GM23248 (cell line): ENCODE data around the gene TP63. TPM values are rescaled to one million over a fixed set of nuclear protein-coding genes. Genes with fewer than 3 reads are reported as not detected.

Source experiments
- DNase-seq: peaks from one replicate; pipeline ENCODE4 v3.0.0-alpha.2; 2015
- H2AFZ ChIP-seq: fragments of 200-600 bp; sonication (generic); 2 replicates; pipeline ENCODE4 v1.6.1; 2016; ENCODE audit warnings: antibody characterized with exemption
- H3F3A ChIP-seq: fragments of 200-600 bp; sonication (generic); 2 replicates; pipeline ENCODE4 v1.6.1; 2016; ENCODE audit warnings: mild to moderate bottlenecking, antibody characterized with exemption, mixed run types; ENCODE audit not compliant: insufficient read depth
- H3K27ac ChIP-seq: fragments of 200-600 bp; sonication (generic); 2 replicates; pipeline ENCODE4 v1.5.1; 2016; ENCODE audit warnings: mild to moderate bottlenecking
- H3K27me3 ChIP-seq: fragments of 200-600 bp; sonication (generic); replicated peaks from 2 replicates; pipeline ENCODE4 v1.6.1; 2016; ENCODE audit warnings: mild to moderate bottlenecking; ENCODE audit not compliant: insufficient read depth
- H3K36me3 ChIP-seq: fragments of 200-600 bp; sonication (generic); 2 replicates; pipeline ENCODE4 v1.6.1; 2016; ENCODE audit warnings: low read depth, mild to moderate bottlenecking
- H3K4me1 ChIP-seq: fragments of 200-600 bp; sonication (generic); 2 replicates; pipeline ENCODE4 v1.6.1; 2016; ENCODE audit warnings: mild to moderate bottlenecking; ENCODE audit not compliant: insufficient read depth
- H3K4me2 ChIP-seq: fragments of 200-600 bp; sonication (generic); one replicate; pipeline ENCODE4 v1.6.1; 2016; ENCODE audit warnings: mild to moderate bottlenecking; ENCODE audit not compliant: unreplicated experiment
- H3K4me3 ChIP-seq: fragments of 200-600 bp; sonication (generic); 2 replicates; pipeline ENCODE4 v1.5.1; 2016; ENCODE audit warnings: mild to moderate bottlenecking
- H3K79me2 ChIP-seq: fragments of 200-600 bp; sonication (generic); 2 replicates; pipeline ENCODE4 v1.6.1; 2016; ENCODE audit warnings: mild to moderate bottlenecking; ENCODE audit not compliant: insufficient read depth
- H3K9ac ChIP-seq: fragments of 200-600 bp; sonication (generic); 2 replicates; pipeline ENCODE4 v1.6.1; 2016; ENCODE audit warnings: mild to moderate bottlenecking
- H3K9me2 ChIP-seq: fragments of 200-600 bp; sonication (generic); 2 replicates; pipeline ENCODE4 v1.6.1; 2016; ENCODE audit warnings: mixed run types, mild to moderate bottlenecking, moderate library complexity; ENCODE audit not compliant: insufficient read depth
- H3K9me3 ChIP-seq: fragments of 200-600 bp; sonication (generic); one replicate; pipeline ENCODE4 v1.6.1; 2017; ENCODE audit warnings: low read depth
- H4K20me1 ChIP-seq: fragments of 200-600 bp; sonication (generic); 2 replicates; pipeline ENCODE4 v1.6.0; 2016; ENCODE audit not compliant: insufficient read depth
- EZH2 ChIP-seq: fragments of 200-600 bp; sonication (generic); IDR thresholded peaks from 2 replicates; pipeline ENCODE4 v1.6.1; 2018; ENCODE audit warnings: antibody characterized with exemption, mild to moderate bottlenecking; ENCODE audit not compliant: insufficient read depth, poor library complexity, severe bottlenecking
- EZH2phosphoT487 ChIP-seq: fragments of 200-600 bp; sonication (generic); IDR thresholded peaks from 2 replicates; pipeline ENCODE4 v1.6.1; 2018; ENCODE audit warnings: antibody characterized with exemption, moderate library complexity, mild to moderate bottlenecking, low read depth; ENCODE audit not compliant: insufficient read depth
- whole genome bisulfite sequencing, 2 experiments: methylation state at CpG; one replicate each; pipeline ENCODE4 v1.1.6; 2015 to 2017; ENCODE audit warnings: low lambda C conversion rate in 2 of 2, low coverage in 1 of 2; ENCODE audit errors: missing lambda C conversion rate in 2 of 2; 5-methylcytosine and 5-hydroxymethylcytosine counted together
- in situ Hi-C: fragments of 300-500 bp; cut with MboI; formaldehyde crosslinking; loops from 2 replicates; pipeline ENCODE4 v1.15.0; 2020
- polyA plus RNA-seq: library from polyadenylated mRNA; unstranded; fragments of >200 nt; fragmentation: Nextera tagmentation; extraction: Ambion mirVana; gene quantifications from 2 replicates; pipeline ENCODE4 v1.2.1, GENCODE V29; 2016
- total RNA-seq: library from RNA; depleted of rRNA; stranded (reverse); fragments of >200 nt; shearing (Covaris generic); gene quantifications from 2 replicates; pipeline ENCODE4 v1.2.3, GENCODE V29; 2014

The TP63 gene
- total and polyA plus RNA-seq, 2 experiments from 2014 or later: not detected

- no peaks in the 10 kb centered on the region for H3K79me2 ChIP-seq
- no peak overlapping the region for H3K4me3 ChIP-seq
- H3K4me2 ChIP-seq: no peak overlapping the region
- no peak for DNase-seq
- WGBS, 2 experiments: 79 to 81% methylated on average over 2 of the region's 2 CpGs
- no peaks in the 10 kb centered on the region for H3K4me1 ChIP-seq
- H2AFZ ChIP-seq: no peak overlapping the region
- no peaks in the 10 kb centered on the region for H3K36me3 ChIP-seq
- no peaks in the 10 kb centered on the region for H3K9me3 ChIP-seq
- no peaks in the 10 kb centered on the region for H3F3A ChIP-seq
- no peak overlapping the region for H3K27ac ChIP-seq
- H3K9ac ChIP-seq: no peak overlapping the region
- H4K20me1 ChIP-seq: no peaks in the 10 kb centered on the region
- TF ChIP-seq EZH2 (no peak), EZH2phosphoT487 (no peak)
- in situ Hi-C loops: no loop called here
- H3K27me3 ChIP-seq: no peaks in the 10 kb centered on the region
- no peaks in the 10 kb centered on the region for H3K9me2 ChIP-seq
These were observed 172.1 kb downstream of the TP63 start for GRCh38 chr3:189803254-189803653.

DNA sequence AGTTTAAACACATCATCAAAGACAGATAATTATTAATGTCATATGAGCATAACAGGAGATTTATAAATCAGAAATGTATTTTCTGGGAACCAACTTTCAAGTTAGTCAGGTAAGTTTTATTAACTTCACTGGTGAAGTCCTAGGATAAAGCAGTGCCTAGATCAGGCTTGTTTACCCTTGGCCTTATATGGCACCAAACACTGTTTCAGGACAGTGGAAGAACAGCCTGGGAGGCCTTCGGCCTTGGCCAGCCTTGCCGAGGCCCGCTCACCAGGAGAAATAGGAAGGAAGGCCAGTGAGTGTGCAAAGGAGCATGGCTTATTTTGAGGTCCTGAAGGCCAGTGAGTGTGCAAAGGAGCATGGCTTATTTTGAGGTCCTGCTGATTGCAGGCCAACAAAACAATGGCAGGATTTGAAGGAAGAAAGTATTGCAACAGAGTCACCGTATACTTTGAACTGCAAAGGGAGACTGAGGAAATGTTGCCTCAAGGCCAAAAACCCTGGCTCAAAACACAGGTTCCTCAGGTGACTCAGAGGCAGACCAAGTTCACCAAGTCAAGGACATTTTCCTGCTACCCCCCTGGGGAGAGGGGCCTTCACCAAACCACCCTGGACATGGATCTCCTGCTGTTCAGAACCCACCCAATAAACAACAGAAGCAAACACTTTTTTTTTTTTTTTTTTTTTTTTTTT is 174.3 kb downstream of the TP63 start:
- H3K27me3 ChIP-seq: no peaks in the 10 kb centered on the region
- no peaks in the 10 kb centered on the region for H4K20me1 ChIP-seq
- no peaks in the 10 kb centered on the region for H3K4me1 ChIP-seq
- no peaks in the 10 kb centered on the region for H3K79me2 ChIP-seq
- H3K36me3 ChIP-seq: no peaks in the 10 kb centered on the region
- TF ChIP-seq EZH2 (no peak), EZH2phosphoT487 (no peak)
- no peaks in the 10 kb centered on the region for H3K9me3 ChIP-seq
- in situ Hi-C loops: no loop called here
- no peak overlapping the region for H3K4me3 ChIP-seq
- H2AFZ ChIP-seq: no peak overlapping the region
- H3F3A ChIP-seq: no peaks in the 10 kb centered on the region
- no peak for DNase-seq
- no peak overlapping the region for H3K27ac ChIP-seq
- H3K9ac ChIP-seq: no peak overlapping the region
- no peak overlapping the region for H3K4me2 ChIP-seq
- WGBS, 2 experiments: 86 to 87% methylated on average over 4 of the region's 4 CpGs
- no peaks in the 10 kb centered on the region for H3K9me2 ChIP-seq

- no peak overlapping the region for H2AFZ ChIP-seq
- no peak for DNase-seq
- no peaks in the 10 kb centered on the region for H4K20me1 ChIP-seq
- H3K9ac ChIP-seq: no peak overlapping the region
- H3K4me2 ChIP-seq: no peak overlapping the region
- no peaks in the 10 kb centered on the region for H3K4me1 ChIP-seq
- no peak overlapping the region for H3K4me3 ChIP-seq
- WGBS, 2 experiments: 57 to 63% methylated on average over 11 of the region's 11 CpGs
- H3K36me3 ChIP-seq: no peaks in the 10 kb centered on the region
- H3K79me2 ChIP-seq: no peaks in the 10 kb centered on the region
- no peaks in the 10 kb centered on the region for H3K9me3 ChIP-seq
- H3K9me2 ChIP-seq: no peaks in the 10 kb centered on the region
- H3F3A ChIP-seq: no peaks in the 10 kb centered on the region
- no peak for TF ChIP-seq EZH2phosphoT487
- TF ChIP-seq EZH2: no peak
- in situ Hi-C loops: no loop called here
- no peaks in the 10 kb centered on the region for H3K27me3 ChIP-seq
- H3K27ac ChIP-seq: no peak overlapping the region
These were observed 175.2 kb downstream of the TP63 start for GRCh38 chr3:189806171-189806951.

GRCh38 chr3:189808246-189809007 is 177.2 kb downstream of the TP63 start:
- Histone ChIP-seq H3K9me3 (no peaks in the 10 kb centered on the region), H3K27me3 (no peaks in the 10 kb centered on the region), H2AFZ (no peak overlapping the region), H3K79me2 (no peaks in the 10 kb centered on the region), H3K4me3 (no peak overlapping the region), H3K27ac (no peak overlapping the region), H3K36me3 (no peaks in the 10 kb centered on the region), H3K4me1 (no peaks in the 10 kb centered on the region), H3K4me2 (no peak overlapping the region), H3F3A (no peaks in the 10 kb centered on the region), H4K20me1 (no peaks in the 10 kb centered on the region), H3K9ac (no peak overlapping the region), H3K9me2 (no peaks in the 10 kb centered on the region)
- DNase-seq: no peak
- no peak for TF ChIP-seq EZH2
- TF ChIP-seq EZH2phosphoT487: no peak
- WGBS, 2 experiments: 93 to 94% methylated on average over 29 of the region's 29 CpGs
- in situ Hi-C loops: no loop called here
